ENCODE data around the gene ATP13A3.

DNA sequence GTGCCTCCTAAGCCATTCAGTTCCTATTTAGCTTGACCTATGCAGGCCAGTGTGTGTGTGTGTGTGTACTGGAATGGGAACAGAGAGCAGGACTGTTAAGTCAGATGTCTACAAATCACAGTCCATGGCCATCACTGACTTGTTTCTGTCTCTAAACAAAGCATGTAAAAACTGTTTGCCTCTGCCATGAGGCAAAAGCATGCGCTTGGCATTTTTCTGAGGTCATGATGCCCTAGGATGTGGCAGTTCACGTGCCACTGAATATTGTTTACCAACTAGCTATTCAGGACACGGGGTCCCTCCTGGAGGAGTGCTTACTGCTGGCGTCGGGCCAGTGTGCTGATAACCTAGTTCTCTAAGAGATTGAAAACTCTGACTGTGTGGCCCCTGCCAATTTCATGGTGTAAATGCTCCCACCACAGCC lies 8.2 kb upstream of the ATP13A3 start:
- TF ChIP-seq, protein P1, sequence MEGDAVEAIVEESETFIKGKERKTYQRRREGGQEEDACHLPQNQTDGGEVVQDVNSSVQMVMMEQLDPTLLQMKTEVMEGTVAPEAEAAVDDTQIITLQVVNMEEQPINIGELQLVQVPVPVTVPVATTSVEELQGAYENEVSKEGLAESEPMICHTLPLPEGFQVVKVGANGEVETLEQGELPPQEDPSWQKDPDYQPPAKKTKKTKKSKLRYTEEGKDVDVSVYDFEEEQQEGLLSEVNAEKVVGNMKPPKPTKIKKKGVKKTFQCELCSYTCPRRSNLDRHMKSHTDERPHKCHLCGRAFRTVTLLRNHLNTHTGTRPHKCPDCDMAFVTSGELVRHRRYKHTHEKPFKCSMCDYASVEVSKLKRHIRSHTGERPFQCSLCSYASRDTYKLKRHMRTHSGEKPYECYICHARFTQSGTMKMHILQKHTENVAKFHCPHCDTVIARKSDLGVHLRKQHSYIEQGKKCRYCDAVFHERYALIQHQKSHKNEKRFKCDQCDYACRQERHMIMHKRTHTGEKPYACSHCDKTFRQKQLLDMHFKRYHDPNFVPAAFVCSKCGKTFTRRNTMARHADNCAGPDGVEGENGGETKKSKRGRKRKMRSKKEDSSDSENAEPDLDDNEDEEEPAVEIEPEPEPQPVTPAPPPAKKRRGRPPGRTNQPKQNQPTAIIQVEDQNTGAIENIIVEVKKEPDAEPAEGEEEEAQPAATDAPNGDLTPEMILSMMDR (IDR thresholded peaks at IDR 0.05) = no peak
- TF ChIP-seq POLR2A (IDR thresholded peaks at IDR 0.05) = no peak
